Measurements from ENCODE around the gene SLC24A3.
A peak's percentile ranks its signal among the peaks of the same experiment; 100 is the strongest.

The SLC24A3 gene

DNA sequence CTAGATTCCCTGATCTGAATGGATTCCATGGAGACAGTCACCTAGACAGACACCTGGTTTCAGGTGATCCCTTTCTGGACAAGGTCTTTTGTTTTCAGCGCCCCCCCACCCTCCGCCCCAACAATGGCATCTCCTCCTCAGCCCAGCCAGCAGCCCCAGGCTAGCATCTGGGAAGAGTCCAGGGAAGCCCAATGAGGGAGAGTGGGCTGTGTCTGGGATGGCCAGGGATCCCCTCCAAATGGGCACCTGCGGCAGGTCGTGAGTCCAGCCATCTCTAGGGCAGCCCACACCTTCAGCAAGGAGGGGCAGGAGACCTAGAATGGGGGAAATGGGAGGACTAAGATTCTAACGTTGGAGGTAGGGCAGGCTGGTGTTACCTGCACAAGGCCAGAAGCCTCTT, 1.2 kb upstream of the SLC24A3 start:
- H3K36me3 ChIP-seq (ENCODE audit: control insufficient read depth in 2 of 2, insufficient read depth in 2 of 2, low read length in 2 of 2) = no peaks in the 10 kb centered on the region
- no peak overlapping the region for H3K9ac ChIP-seq (ENCODE audit: low read depth in 1 of 2, low read length in 2 of 2)
- peaks cover 3 to 9% of the 10 kb centered on the region in 2 donors for H3K4me1 ChIP-seq (ENCODE audit: control insufficient read depth in 2 of 2, insufficient read depth in 2 of 2, low read length in 2 of 2)
- H3K9me3 ChIP-seq (ENCODE audit: control insufficient read depth in 2 of 2, low read length in 2 of 2) = no peaks in the 10 kb centered on the region
- H3K27me3 ChIP-seq (ENCODE audit: control insufficient read depth in 2 of 2, insufficient read depth in 2 of 2, low read length in 2 of 2) = peaks cover 0 to 3% of the 10 kb centered on the region in 2 donors
- H3K27ac ChIP-seq (ENCODE audit: low read depth in 2 of 2, low read length in 2 of 2) = peak overlapping the region; percentile 23 to 54
- peak overlapping the region; percentile 52 to 58 for H3K4me3 ChIP-seq (ENCODE audit: low read length in 2 of 2)

DNA sequence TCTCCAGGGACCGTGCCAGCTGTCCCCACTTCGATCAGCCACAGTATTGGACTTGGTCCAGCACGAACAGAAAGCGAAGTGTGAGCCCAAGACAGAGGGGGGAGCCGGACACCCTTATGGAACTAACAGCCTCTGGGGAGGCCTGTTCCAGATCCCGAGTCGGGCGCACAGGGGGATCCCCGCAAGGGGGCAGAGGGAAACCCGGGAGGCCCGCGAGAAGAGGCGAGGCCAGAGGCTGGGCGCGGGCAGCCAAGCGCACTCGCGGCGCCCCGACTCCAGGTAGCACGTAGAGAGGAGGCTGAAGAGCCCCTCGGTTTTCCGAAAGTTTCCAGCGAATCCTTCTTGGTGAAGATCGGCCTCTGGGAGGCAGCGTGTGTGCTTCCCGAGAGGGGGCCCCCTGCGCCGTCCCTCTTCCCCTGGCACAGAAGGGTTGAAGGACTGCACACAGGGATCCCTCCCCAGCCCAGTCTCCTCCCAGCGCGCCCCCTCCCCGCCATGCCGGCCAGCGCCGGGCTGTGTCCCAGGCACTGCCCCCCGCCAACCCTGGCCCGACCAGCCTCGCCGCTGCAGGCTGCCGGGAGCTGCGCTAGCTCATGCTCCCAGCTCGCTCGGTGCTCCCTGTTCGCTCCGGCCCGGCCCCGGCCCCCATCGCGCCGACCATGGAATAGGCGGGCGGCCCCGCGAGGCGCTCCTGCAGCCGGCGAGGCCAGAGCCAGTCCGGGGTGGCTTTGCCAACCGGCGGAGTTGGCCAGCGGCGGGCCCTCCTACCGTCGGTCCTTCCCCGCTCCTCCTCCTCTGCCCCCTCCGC, 577 bp upstream of the SLC24A3 start:
- H3K36me3 ChIP-seq (ENCODE audit: control insufficient read depth in 2 of 2, insufficient read depth in 2 of 2, low read length in 2 of 2) = no peaks in the 10 kb centered on the region
- H3K4me1 ChIP-seq (ENCODE audit: control insufficient read depth in 2 of 2, insufficient read depth in 2 of 2, low read length in 2 of 2) = peaks cover 3 to 9% of the 10 kb centered on the region in 2 donors
- no peaks in the 10 kb centered on the region for H3K9me3 ChIP-seq (ENCODE audit: control insufficient read depth in 2 of 2, low read length in 2 of 2)
- peak overlapping the region in 1 of 2 donors; percentile 64 for H3K9ac ChIP-seq (ENCODE audit: low read depth in 1 of 2, low read length in 2 of 2)
- H3K27me3 ChIP-seq (ENCODE audit: control insufficient read depth in 2 of 2, insufficient read depth in 2 of 2, low read length in 2 of 2) = peaks cover 0 to 3% of the 10 kb centered on the region in 2 donors
- peak overlapping the region; percentile 52 to 58 for H3K4me3 ChIP-seq (ENCODE audit: low read length in 2 of 2)
- peak overlapping the region; percentile 23 to 54 for H3K27ac ChIP-seq (ENCODE audit: low read depth in 2 of 2, low read length in 2 of 2)

DNA sequence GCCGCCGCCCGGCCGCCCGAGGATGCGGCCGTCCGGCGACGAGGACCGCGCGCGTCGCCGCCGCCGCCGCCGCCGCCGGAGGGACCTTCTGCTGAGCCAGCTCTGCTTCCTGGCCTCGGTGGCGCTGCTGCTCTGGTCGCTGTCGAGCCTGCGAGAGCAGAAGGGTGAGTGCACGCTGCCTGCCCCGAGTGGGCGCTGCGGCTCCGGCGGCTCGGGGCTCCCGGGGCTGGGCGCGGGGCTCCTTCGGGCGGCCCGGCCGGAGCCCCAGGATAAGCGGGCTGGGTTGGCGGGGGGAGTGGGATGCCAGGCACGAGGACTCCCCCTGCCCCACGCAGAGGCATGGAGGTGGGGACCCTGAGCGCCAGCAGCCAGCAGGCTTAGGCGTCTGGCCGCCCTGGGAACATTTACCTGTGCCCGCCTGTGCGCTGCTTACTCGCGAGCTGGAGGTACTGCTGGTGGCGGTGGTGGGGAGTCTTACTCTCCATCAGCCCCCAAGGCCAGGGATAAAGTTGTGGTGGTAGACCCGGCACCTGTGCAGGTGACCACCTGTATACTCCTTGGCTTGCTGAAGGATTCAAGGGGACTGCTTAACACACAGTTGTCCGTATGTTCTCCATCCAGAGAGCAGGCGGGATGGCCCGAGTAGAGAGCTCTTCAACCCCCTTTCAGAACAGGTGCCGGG, 520 bp downstream of the SLC24A3 start:
- Histone ChIP-seq H3K27ac (ENCODE audit: low read depth in 2 of 2, low read length in 2 of 2) (peak overlapping the region; percentile 42 to 58), H3K36me3 (ENCODE audit: control insufficient read depth in 2 of 2, insufficient read depth in 2 of 2, low read length in 2 of 2) (no peaks in the 10 kb centered on the region), H3K9ac (ENCODE audit: low read depth in 1 of 2, low read length in 2 of 2) (peak overlapping the region; percentile 48 to 65), H3K4me3 (ENCODE audit: low read length in 2 of 2) (peak overlapping the region; percentile 70 to 79), H3K9me3 (ENCODE audit: control insufficient read depth in 2 of 2, low read length in 2 of 2) (no peaks in the 10 kb centered on the region), H3K4me1 (ENCODE audit: control insufficient read depth in 2 of 2, insufficient read depth in 2 of 2, low read length in 2 of 2) (peaks cover 3 to 9% of the 10 kb centered on the region in 2 donors), H3K27me3 (ENCODE audit: control insufficient read depth in 2 of 2, insufficient read depth in 2 of 2, low read length in 2 of 2) (peaks cover 0 to 3% of the 10 kb centered on the region in 2 donors)

DNA sequence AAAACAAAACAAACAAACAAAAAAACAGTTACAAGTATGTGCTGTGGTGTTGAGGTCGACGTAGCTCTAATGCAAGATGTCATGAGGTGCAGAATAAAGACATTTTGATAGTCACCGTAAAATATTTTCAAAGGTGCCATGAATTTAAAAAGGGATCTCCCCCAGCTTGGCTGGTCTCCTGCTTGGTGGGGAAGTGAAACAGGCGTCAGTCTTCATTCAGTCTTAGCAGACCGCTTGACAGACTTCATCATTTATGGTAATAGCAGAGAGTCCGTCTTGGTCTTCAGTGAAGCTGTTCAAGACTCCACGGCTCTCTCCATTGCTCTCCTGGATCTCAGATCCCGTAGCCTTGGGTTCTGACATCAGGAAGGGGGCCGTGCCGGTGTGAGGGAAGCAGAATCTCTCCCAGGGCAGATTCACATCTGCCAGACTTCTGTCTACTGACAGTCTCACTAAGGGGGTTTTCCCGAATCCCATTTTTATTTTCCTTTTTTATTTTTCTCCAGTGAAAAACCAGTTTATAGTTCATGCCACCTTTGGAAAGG, 1.6 kb downstream of the SLC24A3 start:
- peaks cover 3 to 9% of the 10 kb centered on the region in 2 donors for H3K4me1 ChIP-seq (ENCODE audit: control insufficient read depth in 2 of 2, insufficient read depth in 2 of 2, low read length in 2 of 2)
- H3K9me3 ChIP-seq (ENCODE audit: control insufficient read depth in 2 of 2, low read length in 2 of 2) = no peaks in the 10 kb centered on the region
- peak overlapping the region in 1 of 2 donors; percentile 42 for H3K27ac ChIP-seq (ENCODE audit: low read depth in 2 of 2, low read length in 2 of 2)
- no peaks in the 10 kb centered on the region for H3K36me3 ChIP-seq (ENCODE audit: control insufficient read depth in 2 of 2, insufficient read depth in 2 of 2, low read length in 2 of 2)
- H3K4me3 ChIP-seq (ENCODE audit: low read length in 2 of 2) = peak overlapping the region; percentile 70 to 79
- H3K9ac ChIP-seq (ENCODE audit: low read depth in 1 of 2, low read length in 2 of 2) = peak overlapping the region in 1 of 2 donors; percentile 5
- peaks cover 0 to 3% of the 10 kb centered on the region in 2 donors for H3K27me3 ChIP-seq (ENCODE audit: control insufficient read depth in 2 of 2, insufficient read depth in 2 of 2, low read length in 2 of 2)

DNA sequence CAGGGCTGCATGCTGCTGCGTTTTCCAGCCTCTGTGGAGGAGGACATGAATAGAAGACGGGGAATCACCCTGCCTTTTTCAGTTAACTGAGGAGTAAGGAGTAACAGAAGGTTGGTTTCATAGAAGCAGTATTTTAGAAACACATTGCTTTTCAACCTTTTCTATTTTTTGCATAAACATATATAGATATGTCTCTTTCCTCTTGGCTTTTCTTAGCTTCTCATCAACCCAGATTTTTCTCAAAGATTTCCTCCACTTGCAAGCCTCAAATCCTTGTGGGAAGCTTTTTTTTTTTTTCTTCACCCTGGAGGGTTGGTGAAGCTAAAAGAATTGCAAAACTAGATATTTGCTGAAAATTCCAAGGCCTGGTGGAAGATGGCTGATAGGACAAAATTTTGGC, 6.0 kb downstream of the SLC24A3 start:
- Histone ChIP-seq H3K27ac (ENCODE audit: low read depth in 2 of 2, low read length in 2 of 2) (no peak overlapping the region), H3K9me3 (ENCODE audit: control insufficient read depth in 2 of 2, low read length in 2 of 2) (no peaks in the 10 kb centered on the region), H3K9ac (ENCODE audit: low read depth in 1 of 2, low read length in 2 of 2) (no peak overlapping the region), H3K36me3 (ENCODE audit: control insufficient read depth in 2 of 2, insufficient read depth in 2 of 2, low read length in 2 of 2) (no peaks in the 10 kb centered on the region), H3K27me3 (ENCODE audit: control insufficient read depth in 2 of 2, insufficient read depth in 2 of 2, low read length in 2 of 2) (peaks cover 0 to 2% of the 10 kb centered on the region in 2 donors), H3K4me3 (ENCODE audit: low read length in 2 of 2) (no peak overlapping the region), H3K4me1 (ENCODE audit: control insufficient read depth in 2 of 2, insufficient read depth in 2 of 2, low read length in 2 of 2) (peaks cover 0 to 2% of the 10 kb centered on the region in 2 donors)

DNA sequence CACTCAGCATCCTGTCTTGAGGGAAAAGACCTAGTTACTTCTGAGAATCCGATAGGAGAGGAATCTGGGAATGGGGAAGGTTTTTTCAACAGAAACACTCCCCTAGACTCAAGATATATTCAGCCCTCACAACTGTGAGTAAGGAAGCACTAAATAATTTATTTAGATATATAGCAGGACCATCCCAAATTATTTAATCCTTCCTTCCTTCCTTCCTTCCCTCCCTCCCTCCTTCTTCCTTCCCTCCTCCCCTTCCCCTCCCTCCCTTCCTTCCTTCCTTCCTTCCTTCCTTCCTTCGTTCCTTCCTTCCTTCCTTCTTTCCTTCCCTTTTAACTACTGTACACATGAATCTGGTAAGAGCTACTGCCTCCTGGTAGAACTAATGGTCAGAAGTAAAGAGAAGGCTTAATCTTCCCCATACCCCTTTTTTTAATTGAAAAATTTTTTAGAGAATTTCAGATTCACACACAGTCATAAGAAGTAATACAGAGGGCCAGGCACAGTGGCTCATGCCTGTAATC, 10.1 kb downstream of the SLC24A3 start:
- Histone ChIP-seq H3K27me3 (ENCODE audit: control insufficient read depth in 2 of 2, insufficient read depth in 2 of 2, low read length in 2 of 2) (no peaks in the 10 kb centered on the region), H3K9ac (ENCODE audit: low read depth in 1 of 2, low read length in 2 of 2) (no peak overlapping the region), H3K36me3 (ENCODE audit: control insufficient read depth in 2 of 2, insufficient read depth in 2 of 2, low read length in 2 of 2) (no peaks in the 10 kb centered on the region), H3K27ac (ENCODE audit: low read depth in 2 of 2, low read length in 2 of 2) (no peak overlapping the region), H3K4me1 (ENCODE audit: control insufficient read depth in 2 of 2, insufficient read depth in 2 of 2, low read length in 2 of 2) (no peaks in the 10 kb centered on the region), H3K4me3 (ENCODE audit: low read length in 2 of 2) (no peak overlapping the region), H3K9me3 (ENCODE audit: control insufficient read depth in 2 of 2, low read length in 2 of 2) (no peaks in the 10 kb centered on the region)

DNA sequence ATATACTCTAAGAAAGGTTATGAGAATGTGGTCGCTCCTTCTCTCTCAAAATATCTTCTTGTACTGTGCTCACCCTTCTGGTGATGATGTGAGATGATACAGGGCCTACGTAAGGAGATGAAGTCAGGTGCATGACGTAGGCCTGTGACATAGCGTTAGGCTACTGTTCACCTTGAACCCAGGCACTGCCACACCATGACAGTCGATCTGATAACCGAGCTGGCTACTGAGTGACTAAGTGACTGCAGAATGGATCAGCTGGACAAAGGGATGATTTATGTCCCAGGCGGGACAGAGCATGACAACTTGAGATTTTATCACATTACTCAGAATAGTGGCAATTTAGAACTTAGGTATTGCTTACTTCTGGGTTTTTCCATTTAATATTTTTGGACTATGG, 11.2 kb downstream of the SLC24A3 start:
- no peaks in the 10 kb centered on the region for H3K36me3 ChIP-seq (ENCODE audit: control insufficient read depth in 2 of 2, insufficient read depth in 2 of 2, low read length in 2 of 2)
- no peaks in the 10 kb centered on the region for H3K4me1 ChIP-seq (ENCODE audit: control insufficient read depth in 2 of 2, insufficient read depth in 2 of 2, low read length in 2 of 2)
- H3K9ac ChIP-seq (ENCODE audit: low read depth in 1 of 2, low read length in 2 of 2) = no peak overlapping the region
- H3K4me3 ChIP-seq (ENCODE audit: low read length in 2 of 2) = no peak overlapping the region
- no peaks in the 10 kb centered on the region for H3K9me3 ChIP-seq (ENCODE audit: control insufficient read depth in 2 of 2, low read length in 2 of 2)
- H3K27ac ChIP-seq (ENCODE audit: low read depth in 2 of 2, low read length in 2 of 2) = no peak overlapping the region
- H3K27me3 ChIP-seq (ENCODE audit: control insufficient read depth in 2 of 2, insufficient read depth in 2 of 2, low read length in 2 of 2) = no peaks in the 10 kb centered on the region

DNA sequence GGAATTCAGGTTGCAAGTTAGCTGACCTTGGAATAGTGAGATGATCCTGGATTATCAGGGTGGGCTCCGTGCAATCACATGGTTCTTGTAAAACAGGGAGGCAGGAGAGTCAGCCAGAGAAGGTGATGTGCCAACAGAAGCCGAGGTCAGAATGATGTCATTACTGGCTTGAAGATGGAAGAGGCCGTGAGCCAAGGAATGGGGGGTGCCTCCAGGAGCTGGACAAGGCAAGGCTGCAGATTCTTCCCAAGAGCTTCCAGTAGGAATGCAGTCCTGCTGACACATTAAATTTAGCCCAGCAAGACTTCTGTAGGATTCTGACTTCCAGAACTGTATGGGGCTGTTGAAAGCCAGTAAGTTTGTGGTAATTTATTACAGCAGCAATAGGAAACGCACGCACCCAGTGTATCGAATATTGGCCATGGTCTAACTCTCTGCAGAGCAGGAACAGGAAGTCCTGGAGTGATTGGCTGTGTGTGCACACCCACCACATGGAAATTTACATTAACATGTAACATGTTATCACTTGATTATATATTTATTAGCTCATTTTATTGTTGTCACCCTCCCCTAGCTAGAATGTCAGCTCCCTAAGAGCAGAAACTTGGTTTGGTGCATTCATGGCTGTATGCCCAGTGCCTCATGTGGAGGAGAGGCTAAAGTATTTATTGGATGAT, 19.1 kb downstream of the SLC24A3 start:
- no peak overlapping the region for H3K27ac ChIP-seq (ENCODE audit: low read depth in 2 of 2, low read length in 2 of 2)
- no peaks in the 10 kb centered on the region for H3K36me3 ChIP-seq (ENCODE audit: control insufficient read depth in 2 of 2, insufficient read depth in 2 of 2, low read length in 2 of 2)
- H3K9me3 ChIP-seq (ENCODE audit: control insufficient read depth in 2 of 2, low read length in 2 of 2) = no peaks in the 10 kb centered on the region
- no peak overlapping the region for H3K4me3 ChIP-seq (ENCODE audit: low read length in 2 of 2)
- H3K27me3 ChIP-seq (ENCODE audit: control insufficient read depth in 2 of 2, insufficient read depth in 2 of 2, low read length in 2 of 2) = no peaks in the 10 kb centered on the region
- no peak overlapping the region for H3K9ac ChIP-seq (ENCODE audit: low read depth in 1 of 2, low read length in 2 of 2)
- no peaks in the 10 kb centered on the region for H3K4me1 ChIP-seq (ENCODE audit: control insufficient read depth in 2 of 2, insufficient read depth in 2 of 2, low read length in 2 of 2)

DNA sequence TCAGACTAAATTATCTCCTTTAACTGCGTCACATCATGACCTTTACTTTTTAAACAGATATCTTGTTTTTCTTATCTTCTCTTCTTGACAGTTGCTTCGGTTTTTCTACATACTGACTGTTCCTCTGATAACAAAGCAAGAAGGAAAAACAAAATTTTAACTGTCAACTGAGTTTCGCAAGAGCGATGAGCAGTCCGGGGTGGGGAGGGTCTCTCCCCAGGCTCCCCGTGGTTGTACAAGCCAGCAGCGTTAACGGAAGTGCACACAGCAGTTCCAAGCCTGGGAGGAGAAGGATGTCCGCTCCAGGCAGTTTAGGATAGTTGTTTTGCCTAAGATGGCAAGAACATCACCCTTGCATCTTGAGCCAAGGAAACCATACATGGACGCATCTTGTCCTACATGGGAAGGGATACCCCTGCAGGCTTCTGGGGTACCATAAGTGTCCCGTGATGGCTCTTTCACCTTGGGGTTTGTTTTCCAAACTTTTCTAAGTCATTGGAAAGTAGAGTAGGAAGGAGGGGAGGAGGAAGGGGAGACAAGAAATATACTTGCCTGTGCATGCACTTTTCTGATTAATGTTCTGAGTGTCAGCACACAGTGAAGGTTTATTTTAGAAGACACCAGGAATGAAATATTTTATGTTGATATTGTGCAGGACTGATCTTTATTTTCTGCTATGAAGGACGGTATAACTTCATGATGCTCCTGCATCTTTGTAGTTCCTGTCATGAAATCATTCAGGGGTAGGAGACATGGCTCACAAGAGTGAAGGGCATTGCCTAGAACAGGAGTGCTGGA, 20.8 kb downstream of the SLC24A3 start:
- no peaks in the 10 kb centered on the region for H3K9me3 ChIP-seq (ENCODE audit: control insufficient read depth in 2 of 2, low read length in 2 of 2)
- no peak overlapping the region for H3K27ac ChIP-seq (ENCODE audit: low read depth in 2 of 2, low read length in 2 of 2)
- H3K9ac ChIP-seq (ENCODE audit: low read depth in 1 of 2, low read length in 2 of 2) = no peak overlapping the region
- H3K4me3 ChIP-seq (ENCODE audit: low read length in 2 of 2) = no peak overlapping the region
- H3K36me3 ChIP-seq (ENCODE audit: control insufficient read depth in 2 of 2, insufficient read depth in 2 of 2, low read length in 2 of 2) = no peaks in the 10 kb centered on the region
- no peaks in the 10 kb centered on the region for H3K27me3 ChIP-seq (ENCODE audit: control insufficient read depth in 2 of 2, insufficient read depth in 2 of 2, low read length in 2 of 2)
- no peaks in the 10 kb centered on the region for H3K4me1 ChIP-seq (ENCODE audit: control insufficient read depth in 2 of 2, insufficient read depth in 2 of 2, low read length in 2 of 2)
